NCI-H128 (cell line): ENCODE measurements around the gene HNRNPAB.

Experiments used
- DNase-seq: peaks from one replicate; lab custom pipeline; 2025; ENCODE audit not compliant: unreplicated experiment; lab: John Stamatoyannopoulos, UW

Gene HNRNPAB

GRCh38 chr5:178211095-178212048 is 7.0 kb downstream of the HNRNPAB start:
- no peak for DNase-seq

GRCh38 chr5:178212241-178213002 is 8.1 kb downstream of the HNRNPAB start:
- DNase-seq: no peak

- no peak for DNase-seq
These were observed 8.7 kb downstream of the HNRNPAB start for GRCh38 chr5:178213003-178213461.

- no peak for DNase-seq
These were observed 9.4 kb downstream of the HNRNPAB start for GRCh38 chr5:178213748-178214151.

GRCh38 chr5:178214160-178214803 is 9.9 kb downstream of the HNRNPAB start:
- DNase-seq: no peak

- no peak for DNase-seq
These were observed 11.1 kb downstream of the HNRNPAB start for GRCh38 chr5:178215280-178216002.

GRCh38 chr5:178216088-178216534 is 11.8 kb downstream of the HNRNPAB start:
- no peak for DNase-seq

GRCh38 chr5:178216779-178217178 is 12.4 kb downstream of the HNRNPAB start:
- DNase-seq: no peak

GRCh38 chr5:178218237-178218776 is 14.0 kb downstream of the HNRNPAB start:
- no peak for DNase-seq

GRCh38 chr5:178218827-178219226 is 14.5 kb downstream of the HNRNPAB start:
- DNase-seq: no peak

GRCh38 chr5:178221282-178221681 is 16.9 kb downstream of the HNRNPAB start:
- DNase-seq: no peak

GRCh38 chr5:178221853-178222252 is 17.5 kb downstream of the HNRNPAB start:
- DNase-seq: no peak

GRCh38 chr5:178222292-178222691 is 18.0 kb downstream of the HNRNPAB start:
- DNase-seq: no peak

- no peak for DNase-seq
These were observed 19.0 kb downstream of the HNRNPAB start for GRCh38 chr5:178223196-178223773.

GRCh38 chr5:178223828-178224335 is 19.5 kb downstream of the HNRNPAB start:
- no peak for DNase-seq

GRCh38 chr5:178224403-178224802 is 20.1 kb downstream of the HNRNPAB start:
- DNase-seq: no peak

GRCh38 chr5:178225174-178225573 is 20.8 kb downstream of the HNRNPAB start:
- no peak for DNase-seq

- no peak for DNase-seq
These were observed 22.9 kb downstream of the HNRNPAB start for GRCh38 chr5:178227138-178227659.

GRCh38 chr5:178227929-178228328 is 23.6 kb downstream of the HNRNPAB start:
- DNase-seq: no peak

- no peak for DNase-seq
These were observed 24.3 kb downstream of the HNRNPAB start for GRCh38 chr5:178228609-178229008.
